H1 (cell line): ENCODE results near the gene TLL2. TPM values are rescaled to one million over a fixed set of nuclear protein-coding genes. Genes with fewer than 3 reads are reported as not detected.

Experiments used
- CTCF ChIA-PET: fragments of 300-600 bp; sonication (Branson Sonifier 250); formaldehyde crosslinking; loops from one replicate; lab custom pipeline; 2021; ENCODE audit not compliant: partially characterized antibody; lab: Charles Lee
- POLR2A ChIA-PET: fragments of 300-600 bp; sonication (Branson Sonifier 250); formaldehyde crosslinking; loops from one replicate; lab custom pipeline; 2021; ENCODE audit warnings: inconsistent platforms; ENCODE audit not compliant: partially characterized antibody; lab: Charles Lee
- DNase-seq, 2 experiments: peaks; one replicate each; pipeline versions ENCODE4 v3.0.0 to v3.0.0-alpha.2; 2010 to 2022; ENCODE audit warnings: low spot score in 2 of 2, low read depth in 1 of 2, mixed read lengths in 1 of 2
- FAIRE-seq: peaks from 2 replicates; lab custom pipeline; 2011; peaks lifted over from hg19 to GRCh38; lab: Jason Lieb, UNC
- H2AFZ ChIP-seq: 2 replicates; pipeline ENCODE4 v1.8.1; 2012; ENCODE audit warnings: low read length, inconsistent platforms
- H2AK5ac ChIP-seq: 2 replicates; pipeline ENCODE4 v1.6.1; 2013; ENCODE audit warnings: low read depth, low read length
- H2BK120ac ChIP-seq: replicated peaks from 2 replicates; pipeline ENCODE3; 2013; ENCODE audit warnings: low read depth, low read length, inconsistent platforms
- H2BK12ac ChIP-seq: 2 replicates; pipeline ENCODE4 v1.6.1; 2013; ENCODE audit warnings: low read depth, low read length
- H2BK15ac ChIP-seq: 2 replicates; pipeline ENCODE4 v1.6.1; 2013; ENCODE audit warnings: low read length
- H2BK20ac ChIP-seq: 2 replicates; pipeline ENCODE4 v1.6.1; 2013; ENCODE audit warnings: low read length
- H2BK5ac ChIP-seq: 2 replicates; pipeline ENCODE4 v1.6.1; 2013; ENCODE audit warnings: low read depth, low read length
- H3K14ac ChIP-seq: 2 replicates; pipeline ENCODE4 v1.6.1; 2013; ENCODE audit warnings: inconsistent platforms; ENCODE audit not compliant: insufficient read length
- H3K18ac ChIP-seq: 2 replicates; pipeline ENCODE4 v1.6.1; 2013; ENCODE audit warnings: low read length; ENCODE audit errors: extremely low read depth
- H3K23ac ChIP-seq: 2 replicates; pipeline ENCODE4 v1.6.1; 2013; ENCODE audit warnings: inconsistent platforms; ENCODE audit not compliant: insufficient read length
- H3K23me2 ChIP-seq: 2 replicates; pipeline ENCODE4 v1.6.1; 2013; ENCODE audit warnings: low read depth, low read length
- H3K27ac ChIP-seq: 2 replicates; pipeline ENCODE4 v1.6.1; 2011; ENCODE audit warnings: low read depth, low read length, inconsistent platforms
- H3K27me3 ChIP-seq, 4 experiments: replicated peaks in 1 of 4; 1 replicate in 1 of 4; 2 replicates in 3 of 4; pipeline versions ENCODE4 v1.6.1 to v1.8.1; 2011 to 2013; ENCODE audit warnings: low read length in 3 of 4, mild to moderate bottlenecking in 3 of 4, inconsistent platforms in 2 of 4, mixed read lengths in 2 of 4, moderate library complexity in 1 of 4; ENCODE audit not compliant: control insufficient read depth in 3 of 4, insufficient read depth in 3 of 4; ENCODE audit errors: extremely low read depth in 1 of 4
- H3K36me3 ChIP-seq, 4 experiments: 2 replicates each; pipeline versions ENCODE4 v1.6.1 to v1.8.1; 2011 to 2013; ENCODE audit warnings: mild to moderate bottlenecking in 4 of 4, low read length in 3 of 4, moderate library complexity in 2 of 4, control low read depth in 1 of 4, inconsistent platforms in 1 of 4; ENCODE audit not compliant: insufficient read depth in 4 of 4, control insufficient read depth in 2 of 4
- H3K4ac ChIP-seq: replicated peaks from 2 replicates; pipeline ENCODE3; 2013; ENCODE audit warnings: low read length, low read depth, mixed read lengths, inconsistent platforms; ENCODE audit not compliant: insufficient read length
- H3K4me1 ChIP-seq, 4 experiments: replicated peaks in 1 of 4; 1 replicate in 1 of 4; 2 replicates in 3 of 4; pipeline versions ENCODE4 v1.6.1 to v1.8.1; 2011 to 2013; ENCODE audit warnings: low read length in 3 of 4, inconsistent platforms in 2 of 4, mixed read lengths in 1 of 4; ENCODE audit not compliant: insufficient read depth in 4 of 4, control insufficient read depth in 3 of 4
- H3K4me2 ChIP-seq, 2 experiments: 2 replicates each; pipeline versions ENCODE4 v1.6.1 to v1.8.1; 2011 to 2013; ENCODE audit warnings: low read depth in 2 of 2, low read length in 2 of 2, control low read depth in 1 of 2, inconsistent platforms in 1 of 2, mild to moderate bottlenecking in 1 of 2; ENCODE audit not compliant: insufficient read depth in 1 of 2
- H3K4me3 ChIP-seq, 4 experiments: fragments of 200-600, 300-600 bp in 1 of 4; sonication (generic), shearing (Covaris generic), sonication (Bioruptor Twin) in 1 of 4; 2 replicates each; pipeline versions ENCODE4 v1.5.1 to v1.8.1; 2011 to 2016; ENCODE audit warnings: low read length in 4 of 4, low read depth in 3 of 4, control low read depth in 2 of 4, inconsistent platforms in 2 of 4, mild to moderate bottlenecking in 2 of 4, mixed read lengths in 1 of 4, moderate library complexity in 1 of 4; ENCODE audit not compliant: insufficient read depth in 2 of 4; ENCODE audit errors: extremely low read depth in 1 of 4
- H3K56ac ChIP-seq: replicated peaks from 2 replicates; pipeline ENCODE3; 2013; ENCODE audit warnings: low read depth, mild to moderate bottlenecking, mixed read lengths, low read length, inconsistent platforms; ENCODE audit not compliant: insufficient read length
- H3K79me1 ChIP-seq: 2 replicates; pipeline ENCODE4 v1.6.1; 2013; ENCODE audit warnings: low read depth, low read length, control low read depth
- H3K79me2 ChIP-seq, 2 experiments: 2 replicates each; pipeline versions ENCODE4 v1.6.1 to v1.8.1; 2012 to 2013; ENCODE audit warnings: low read length in 2 of 2, mild to moderate bottlenecking in 2 of 2, inconsistent platforms in 1 of 2; ENCODE audit not compliant: insufficient read depth in 2 of 2, control insufficient read depth in 1 of 2
- H3K9ac ChIP-seq, 4 experiments: replicated peaks in 1 of 4; 1 replicate in 1 of 4; 2 replicates in 3 of 4; pipeline versions ENCODE4 v1.6.1 to v1.8.1; 2011 to 2013; ENCODE audit warnings: low read depth in 3 of 4, low read length in 3 of 4, control low read depth in 2 of 4, mild to moderate bottlenecking in 2 of 4, moderate library complexity in 2 of 4, inconsistent platforms in 1 of 4; ENCODE audit errors: extremely low read depth in 1 of 4
- H3K9me3 ChIP-seq, 2 experiments: 2 replicates each; pipeline versions ENCODE4 v1.6.1 to v1.8.1; 2012 to 2013; ENCODE audit warnings: mild to moderate bottlenecking in 2 of 2, moderate library complexity in 2 of 2, control low read depth in 1 of 2, inconsistent platforms in 1 of 2, low read depth in 1 of 2, low read length in 1 of 2, mixed read lengths in 1 of 2; ENCODE audit not compliant: insufficient read depth in 2 of 2
- H4K20me1 ChIP-seq, 2 experiments: replicated peaks in 1 of 2; 2 replicates each; pipeline versions ENCODE3 to v1.8.1; 2011 to 2013; ENCODE audit warnings: inconsistent platforms in 2 of 2, low read length in 2 of 2, mild to moderate bottlenecking in 1 of 2; ENCODE audit not compliant: insufficient read depth in 2 of 2, control insufficient read depth in 1 of 2
- H4K5ac ChIP-seq: 2 replicates; pipeline ENCODE4 v1.6.1; 2013; ENCODE audit warnings: low read length, low read depth, mixed read lengths, inconsistent platforms; ENCODE audit not compliant: insufficient read length
- H4K8ac ChIP-seq: 2 replicates; pipeline ENCODE4 v1.8.0; 2013; ENCODE audit warnings: mild to moderate bottlenecking, moderate library complexity, low read length, inconsistent platforms; ENCODE audit not compliant: insufficient read depth; ENCODE audit errors: extremely low read depth
- H4K91ac ChIP-seq: replicated peaks from 2 replicates; pipeline ENCODE3; 2013; ENCODE audit warnings: low read length, mixed read lengths, inconsistent platforms; ENCODE audit not compliant: insufficient read length
- FOSL1 ChIP-seq: IDR thresholded peaks from 2 replicates; pipeline ENCODE4 v1.6.1; 2011; ENCODE audit warnings: mild to moderate bottlenecking, low read depth, low read length, moderate library complexity; ENCODE audit not compliant: insufficient read depth
- POLR2AphosphoS5 ChIP-seq: IDR thresholded peaks from 2 replicates; pipeline ENCODE4 v1.6.1; 2011; ENCODE audit warnings: low read depth, low read length
- WGBS, 2 experiments: shearing (Covaris generic) in 1 of 2; methylation state at CpG; one replicate each; pipeline versions ENCODE4 v1.1.6 to v1.1.7; 2013 to 2015; ENCODE audit warnings: low lambda C conversion rate in 2 of 2, mixed read lengths in 2 of 2, inconsistent platforms in 1 of 2, low coverage in 1 of 2, missing lambda C conversion rate in 1 of 2; ENCODE audit not compliant: insufficient replicate concordance in 2 of 2, insufficient coverage in 1 of 2, insufficient read length in 1 of 2; ENCODE audit errors: extremely low coverage in 1 of 2, missing lambda C conversion rate in 1 of 2; 5-methylcytosine and 5-hydroxymethylcytosine counted together
- polyA plus RNA-seq, 7 experiments: library from polyadenylated mRNA; depleted of rRNA in 3 of 7; stranded (reverse) in 5 of 7; unstranded in 2 of 7; fragments of >200 nt in 5 of 7; fragments of 200-250 nt in 2 of 7; gene quantifications; 1 replicate in 5 of 7; 2 replicates in 1 of 7; 4 replicates in 1 of 7; pipeline versions ENCODE4 v1.2.1 to v1.2.3, GENCODE V29; 2011 to 2013; ENCODE audit warnings: missing spikeins in 2 of 7, mixed read lengths in 2 of 7
- total RNA-seq: library from RNA; stranded (reverse); fragmentation: NEBNext Ultra II Directional; extraction: Animal tissue kit (Norgen Biotek cat#: 25700); gene quantifications from 2 replicates; pipeline ENCODE4 v1.2.1, GENCODE V29; 2021

TLL2 gene
- total and polyA plus RNA-seq, 2 of the 8 experiments (the other 6 are each of a cell fraction or from before 2014, with no cell fraction given): 2.4 to 3.2 TPM

GRCh38 chr10:96516337-96516736, 2.6 kb upstream of the TLL2 start:
- H3K23ac ChIP-seq: no peak overlapping the region
- TF ChIP-seq POLR2AphosphoS5 (peak; percentile 61; the same call in 1 of the 2 replicates), FOSL1 (no peak)
- no peak overlapping the region for H3K14ac ChIP-seq
- H2BK120ac ChIP-seq: no peak overlapping the region
- POLR2A ChIA-PET: interaction anchor here (1.1 to 1.7 kb wide), 4 partner anchors 10 to 121 kb away, joined by 3 read pairs; no protein-coding TSS in a partner anchor
- no peak overlapping the region for H3K4me2 ChIP-seq
- no peak overlapping the region for H4K5ac ChIP-seq
- no peak overlapping the region for H3K9ac ChIP-seq
- H3K23me2 ChIP-seq: peaks cover 15% of the 10 kb centered on the region
- DNase-seq (no peak), FAIRE-seq (no peak)
- no peak overlapping the region for H3K56ac ChIP-seq
- H2BK15ac ChIP-seq: no peak overlapping the region
- H2BK5ac ChIP-seq: no peak overlapping the region
- no peak overlapping the region for H4K8ac ChIP-seq
- WGBS, 2 experiments: 78% methylated on average over 2 of the region's 2 CpGs; no CpG with 5 or more reads in 1 of the 2 experiments
- H4K91ac ChIP-seq: no peak overlapping the region
- no peak overlapping the region for H2AK5ac ChIP-seq
- H3K27me3 ChIP-seq: peaks cover 10 to 19% (median 17%) of the 10 kb centered on the region in 4 experiments
- no peak overlapping the region for H3K4ac ChIP-seq
- peaks cover 0 to 5% (median 0%) of the 10 kb centered on the region in 4 experiments; a peak in 1 of 8 replicates for H3K36me3 ChIP-seq
- no peak overlapping the region for H2BK12ac ChIP-seq
- no peak overlapping the region for H3K4me3 ChIP-seq
- no peak overlapping the region for H2BK20ac ChIP-seq
- H3K79me1 ChIP-seq: no peaks in the 10 kb centered on the region
- H3K79me2 ChIP-seq: no peaks in the 10 kb centered on the region
- H2AFZ ChIP-seq: no peak overlapping the region
- no peaks in the 10 kb centered on the region for H3K9me3 ChIP-seq
- CTCF ChIA-PET: interaction anchor here (0.9 to 11.7 kb wide), 7 partner anchors 10 to 484 kb away, joined by 3 to 276 read pairs (median 5); no protein-coding TSS in a partner anchor
- H3K4me1 ChIP-seq: peaks cover 5 to 10% (median 8%) of the 10 kb centered on the region in 4 experiments
- peaks cover 7 to 13% of the 10 kb centered on the region in 2 experiments for H4K20me1 ChIP-seq
- no peak overlapping the region for H3K18ac ChIP-seq
- no peak overlapping the region for H3K27ac ChIP-seq
